ENCODE data around the gene INPP4A.

Gene INPP4A

GRCh38 chr2:98546186-98546585, 101.5 kb downstream of the INPP4A start:
- POLR2A ChIA-PET: interaction anchor here (0.9 kb wide), 1 partner anchor 12 kb away, joined by 3 read pairs; no protein-coding TSS in a partner anchor
- H3K4me1 ChIP-seq (ENCODE audit: control insufficient read depth, insufficient read depth, low read length): no peaks in the 10 kb centered on the region
- no peak overlapping the region for H3K27ac ChIP-seq (ENCODE audit: extremely low read depth, low read depth, low read length)
- TF ChIP-seq SETDB1 (IDR thresholded peaks at IDR 0.05; ENCODE audit: insufficient read length, low read length) (no peak), KLF7 (tag by site-specific recombination; IDR thresholded peaks at IDR 0.05; ENCODE audit: borderline replicate concordance) (no peak), GFI1B (tag by site-specific recombination; IDR thresholded peaks at IDR 0.05) (no peak), ZNF398 (tag by site-specific recombination; IDR thresholded peaks at IDR 0.05) (no peak), RBAK (tag by site-specific recombination; IDR thresholded peaks at IDR 0.05) (no peak), ATF2 (tag by site-specific recombination; IDR thresholded peaks at IDR 0.05; ENCODE audit: low read depth) (no peak), ZNF423 (tag by site-specific recombination; IDR thresholded peaks at IDR 0.05) (no peak), IKZF3 (tag by site-specific recombination; IDR thresholded peaks at IDR 0.05) (no peak), ZNF366 (tag by site-specific recombination; conservative IDR thresholded peaks at IDR 0.05) (no peak), ZNF2 (tag by site-specific recombination; IDR thresholded peaks at IDR 0.05) (no peak), ZNF354C (tag by site-specific recombination; IDR thresholded peaks at IDR 0.05; ENCODE audit: borderline replicate concordance, low read depth) (no peak)
- H3K9me3 ChIP-seq (ENCODE audit: control insufficient read depth, insufficient read depth, low read depth, low read length): no peaks in the 10 kb centered on the region
- CTCF ChIA-PET: interaction anchor here (0.7 kb wide), 1 partner anchor 103 kb away, joined by 3 read pairs; no protein-coding TSS in a partner anchor
- H3K36me3 ChIP-seq (ENCODE audit: control insufficient read depth in 2 of 2, insufficient read depth in 1 of 2, low read length in 2 of 2): peaks cover 5 to 67% of the 10 kb centered on the region in 2 experiments; a peak in 1 of 3 replicates
- no peak overlapping the region for H3K4me3 ChIP-seq (ENCODE audit: low read depth, low read length)

- POLR2A ChIA-PET: interaction anchor here (0.9 kb wide), 1 partner anchor 11 kb away, joined by 3 read pairs; no protein-coding TSS in a partner anchor
- CTCF ChIA-PET: no interaction called here
- Histone ChIP-seq H3K27ac (ENCODE audit: extremely low read depth, low read depth, low read length) (no peak overlapping the region), H3K9me3 (ENCODE audit: control insufficient read depth, insufficient read depth, low read depth, low read length) (no peaks in the 10 kb centered on the region), H3K36me3 (ENCODE audit: control insufficient read depth in 2 of 2, insufficient read depth in 1 of 2, low read length in 2 of 2) (peaks cover 5 to 76% of the 10 kb centered on the region in 2 experiments; a peak in 1 of 3 replicates), H3K4me1 (ENCODE audit: control insufficient read depth, insufficient read depth, low read length) (no peaks in the 10 kb centered on the region), H3K4me3 (ENCODE audit: low read depth, low read length) (no peak overlapping the region)
- TF ChIP-seq ZNF23 (tag by site-specific recombination; IDR thresholded peaks at IDR 0.05; ENCODE audit: borderline replicate concordance) (no peak), ZNF214 (tag by site-specific recombination; IDR thresholded peaks at IDR 0.05; ENCODE audit: borderline replicate concordance) (no peak), HIC1 (tag by site-specific recombination; IDR thresholded peaks at IDR 0.05) (no peak), ZNF549 (tag by site-specific recombination; IDR thresholded peaks at IDR 0.05) (no peak), ZNF658 (tag by site-specific recombination; IDR thresholded peaks at IDR 0.05) (no peak), ZNF114 (tag by site-specific recombination; IDR thresholded peaks at IDR 0.05) (no peak), ZNF48 (tag by site-specific recombination; IDR thresholded peaks at IDR 0.05) (no peak), ZNF664 (tag by site-specific recombination; IDR thresholded peaks at IDR 0.05) (no peak), ZNF626 (tag by site-specific recombination; IDR thresholded peaks at IDR 0.05) (no peak), PRDM1 (tag by site-specific recombination; IDR thresholded peaks at IDR 0.05) (no peak), ZFP41 (tag by site-specific recombination; IDR thresholded peaks at IDR 0.05; ENCODE audit: borderline replicate concordance) (no peak), ZNF354C (tag by site-specific recombination; IDR thresholded peaks at IDR 0.05; ENCODE audit: borderline replicate concordance, low read depth) (no peak), ZNF211 (tag by site-specific recombination; IDR thresholded peaks at IDR 0.05; ENCODE audit: low read depth) (no peak), KLF9 (tag by site-specific recombination; IDR thresholded peaks at IDR 0.05; ENCODE audit: low read depth) (no peak), ELK4 (IDR thresholded peaks at IDR 0.05; ENCODE audit: borderline replicate concordance, low read depth, low read length) (no peak), ZNF585B (tag by site-specific recombination; IDR thresholded peaks at IDR 0.05) (no peak)
Observed at GRCh38 chr2:98547092-98547790, 102.6 kb downstream of the INPP4A start.

All from HEK293 (cell line).